Astrocyte (in vitro differentiated cells and primary cell): Measurements from ENCODE around the gene C2CD4B.

Experiments used
- CTCF ChIP-seq: IDR thresholded peaks from 2 replicates; pipeline ENCODE4 v1.5.1; 2011; ENCODE audit warnings: low read depth, mild to moderate bottlenecking, inconsistent platforms, low read length, moderate library complexity; ENCODE audit not compliant: insufficient read depth
- EZH2 ChIP-seq: IDR thresholded peaks from 2 replicates; pipeline ENCODE4 v1.6.1; 2012; ENCODE audit warnings: mild to moderate bottlenecking, low read length, inconsistent platforms; ENCODE audit not compliant: insufficient read depth

GRCh38 chr15:62173215-62173614 is 8.1 kb upstream of the C2CD4B start:
- TF ChIP-seq CTCF (no peak), EZH2 (no peak)
